Osteoblast (primary cell): ENCODE results near the gene NRBP1. TPM values are rescaled to one million over a fixed set of nuclear protein-coding genes. Genes with fewer than 3 reads are reported as not detected.

ENCODE experiments used
- DNase-seq: peaks from one replicate; pipeline ENCODE4 v3.0.0; 2011; ENCODE audit warnings: low spot score, mixed read lengths; ENCODE audit not compliant: insufficient read length; ENCODE audit errors: missing footprints
- H2AFZ ChIP-seq: 2 replicates; pipeline ENCODE4 v1.6.0; 2011; ENCODE audit warnings: mild to moderate bottlenecking, low read length
- H3K27ac ChIP-seq: 2 replicates; pipeline ENCODE4 v1.5.1; 2011; ENCODE audit warnings: mild to moderate bottlenecking, low read depth, low read length, moderate library complexity
- H3K27me3 ChIP-seq: 2 replicates; pipeline ENCODE4 v1.6.0; 2012; ENCODE audit warnings: mild to moderate bottlenecking, control low read depth, inconsistent platforms, low read length, moderate library complexity; ENCODE audit not compliant: insufficient read depth
- H3K36me3 ChIP-seq: 2 replicates; pipeline ENCODE4 v1.5.1; 2011; ENCODE audit warnings: mild to moderate bottlenecking, low read length, control low read depth, moderate library complexity; ENCODE audit not compliant: insufficient read depth
- H3K4me1 ChIP-seq: 2 replicates; pipeline ENCODE4 v1.5.1; 2011; ENCODE audit warnings: mild to moderate bottlenecking, low read length, control low read depth, moderate library complexity; ENCODE audit not compliant: insufficient read depth
- H3K4me2 ChIP-seq: 2 replicates; pipeline ENCODE4 v1.6.0; 2011; ENCODE audit warnings: mild to moderate bottlenecking, low read length; ENCODE audit not compliant: insufficient read depth
- H3K4me3 ChIP-seq: fragments of 200-600 bp; sonication (generic); 3 replicates; pipeline ENCODE4 v1.5.1; 2012; ENCODE audit warnings: mild to moderate bottlenecking, low read length, inconsistent platforms; ENCODE audit not compliant: insufficient read depth
- H3K79me2 ChIP-seq: 2 replicates; pipeline ENCODE4 v1.6.0; 2012; ENCODE audit warnings: mild to moderate bottlenecking, low read length, control low read depth, inconsistent platforms; ENCODE audit not compliant: insufficient read depth
- H3K9me3 ChIP-seq: 2 replicates; pipeline ENCODE4 v1.5.1; 2011; ENCODE audit warnings: low read depth, low read length, control low read depth
- H4K20me1 ChIP-seq: 2 replicates; pipeline ENCODE4 v1.6.0; 2012; ENCODE audit warnings: mild to moderate bottlenecking, low read length, control low read depth; ENCODE audit not compliant: insufficient read depth
- total RNA-seq: library from RNA; depleted of rRNA; stranded (reverse); fragments of >200 nt; gene quantifications from 2 replicates; pipeline ENCODE4 v1.2.3, GENCODE V29; 2012
- TF ChIP-seq, protein P1 (sequence below): IDR thresholded peaks from 2 replicates; pipeline ENCODE4 v1.5.1; 2011; ENCODE audit warnings: mild to moderate bottlenecking, low read depth, low read length, moderate library complexity; ENCODE audit errors: extremely low read depth

The NRBP1 gene
- total RNA-seq, 1 donor = 151 TPM

DNA sequence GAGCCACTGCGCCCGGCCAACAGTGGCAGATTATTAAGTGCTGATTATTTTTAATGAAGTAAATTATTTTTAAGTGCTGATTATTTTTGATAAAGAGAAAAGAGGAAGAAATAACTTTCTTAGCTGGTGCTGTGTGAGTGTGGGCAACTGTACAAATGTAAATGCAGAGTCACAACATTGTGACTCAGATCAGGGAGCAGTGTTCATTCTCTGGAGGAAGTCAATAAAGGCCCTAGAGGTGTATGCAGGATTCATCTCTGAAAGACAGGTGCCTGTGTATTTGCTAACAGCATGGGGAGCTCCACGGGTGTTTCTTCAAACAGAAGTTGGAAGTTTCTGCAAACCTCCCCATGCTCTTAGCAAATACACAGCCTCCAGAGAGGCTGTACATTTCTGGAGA, 19.9 kb downstream of the NRBP1 start:
- TF ChIP-seq, protein P1, sequence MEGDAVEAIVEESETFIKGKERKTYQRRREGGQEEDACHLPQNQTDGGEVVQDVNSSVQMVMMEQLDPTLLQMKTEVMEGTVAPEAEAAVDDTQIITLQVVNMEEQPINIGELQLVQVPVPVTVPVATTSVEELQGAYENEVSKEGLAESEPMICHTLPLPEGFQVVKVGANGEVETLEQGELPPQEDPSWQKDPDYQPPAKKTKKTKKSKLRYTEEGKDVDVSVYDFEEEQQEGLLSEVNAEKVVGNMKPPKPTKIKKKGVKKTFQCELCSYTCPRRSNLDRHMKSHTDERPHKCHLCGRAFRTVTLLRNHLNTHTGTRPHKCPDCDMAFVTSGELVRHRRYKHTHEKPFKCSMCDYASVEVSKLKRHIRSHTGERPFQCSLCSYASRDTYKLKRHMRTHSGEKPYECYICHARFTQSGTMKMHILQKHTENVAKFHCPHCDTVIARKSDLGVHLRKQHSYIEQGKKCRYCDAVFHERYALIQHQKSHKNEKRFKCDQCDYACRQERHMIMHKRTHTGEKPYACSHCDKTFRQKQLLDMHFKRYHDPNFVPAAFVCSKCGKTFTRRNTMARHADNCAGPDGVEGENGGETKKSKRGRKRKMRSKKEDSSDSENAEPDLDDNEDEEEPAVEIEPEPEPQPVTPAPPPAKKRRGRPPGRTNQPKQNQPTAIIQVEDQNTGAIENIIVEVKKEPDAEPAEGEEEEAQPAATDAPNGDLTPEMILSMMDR = no peak
- no peak overlapping the region for H3K4me2 ChIP-seq
- no peaks in the 10 kb centered on the region for H3K9me3 ChIP-seq
- no peak overlapping the region for H3K4me3 ChIP-seq
- H3K79me2 ChIP-seq = no peaks in the 10 kb centered on the region
- no peak overlapping the region for H2AFZ ChIP-seq
- no peaks in the 10 kb centered on the region for H3K27me3 ChIP-seq
- H3K27ac ChIP-seq = no peak overlapping the region
- no peak for DNase-seq
- H3K36me3 ChIP-seq = peaks cover 46% of the 10 kb centered on the region
- H4K20me1 ChIP-seq = no peaks in the 10 kb centered on the region
- H3K4me1 ChIP-seq = no peaks in the 10 kb centered on the region

DNA sequence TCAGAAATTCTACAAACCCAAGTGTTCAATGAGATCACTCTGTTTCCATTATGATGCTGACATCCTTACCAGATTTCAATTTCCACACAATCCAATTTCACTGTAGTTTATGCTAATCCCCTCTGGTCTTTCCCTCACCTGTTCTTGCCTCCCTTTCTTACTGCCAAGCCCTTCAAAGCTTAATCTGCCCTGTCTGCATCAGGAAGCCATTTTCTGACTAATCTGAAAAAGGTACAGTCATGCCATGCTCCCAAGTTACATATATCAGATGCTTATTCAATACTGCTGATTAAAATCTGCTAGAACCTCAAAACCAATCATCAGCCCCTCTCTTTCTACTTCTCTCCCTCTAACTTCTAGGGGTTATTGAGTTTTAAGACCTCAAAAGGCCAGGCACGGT, 22.7 kb downstream of the NRBP1 start:
- Histone ChIP-seq H3K9me3 (no peaks in the 10 kb centered on the region), H3K27ac (no peak overlapping the region), H3K27me3 (no peaks in the 10 kb centered on the region), H3K36me3 (peaks cover 39% of the 10 kb centered on the region), H2AFZ (no peak overlapping the region), H3K79me2 (no peaks in the 10 kb centered on the region), H3K4me3 (no peak overlapping the region), H4K20me1 (no peaks in the 10 kb centered on the region), H3K4me2 (no peak overlapping the region), H3K4me1 (no peaks in the 10 kb centered on the region)
- DNase-seq = no peak
- TF ChIP-seq, protein P1 = no peak

DNA sequence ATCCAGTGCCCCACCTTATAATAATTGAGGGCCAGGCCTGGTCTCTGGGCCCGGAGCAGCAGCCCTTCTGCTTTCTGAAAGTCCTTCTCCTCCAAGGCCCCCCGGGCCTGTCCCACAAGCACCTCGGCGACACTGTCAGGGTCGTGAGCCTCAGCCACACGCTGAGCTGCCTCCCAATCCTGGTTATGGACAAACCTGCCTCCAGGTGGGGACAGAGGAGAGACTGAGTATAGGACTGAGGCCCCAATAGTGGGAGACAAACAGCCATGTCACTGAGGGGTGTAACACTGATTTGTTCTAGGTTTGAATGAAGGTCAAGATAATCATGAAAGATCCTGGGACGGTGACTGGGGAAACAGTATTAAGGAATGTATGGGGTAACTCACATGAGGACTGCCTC, 25.5 kb downstream of the NRBP1 start:
- no peaks in the 10 kb centered on the region for H3K27me3 ChIP-seq
- TF ChIP-seq, protein P1 = no peak
- no peaks in the 10 kb centered on the region for H3K79me2 ChIP-seq

DNA sequence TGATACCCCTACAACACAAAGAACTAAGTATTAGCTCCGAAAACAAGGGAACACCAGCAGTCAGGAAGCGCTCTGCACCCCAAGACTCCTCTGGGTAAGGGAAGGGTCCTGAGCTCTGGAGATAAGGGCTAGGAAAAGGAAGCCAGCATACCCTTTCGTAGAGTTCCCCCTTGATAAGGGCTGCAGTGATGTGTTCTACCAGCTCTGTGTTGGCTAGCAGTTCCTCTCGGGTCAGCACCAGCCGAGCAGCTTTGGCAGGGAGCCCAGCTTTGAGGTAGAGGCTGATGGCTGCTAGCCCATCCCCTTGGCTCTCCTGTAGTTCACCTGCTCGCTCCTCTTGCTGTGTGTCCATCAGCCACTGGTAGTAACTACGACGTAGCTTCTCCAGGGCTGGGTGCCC, 32.7 kb downstream of the NRBP1 start:
- H3K27ac ChIP-seq = no peak overlapping the region
- no peak for DNase-seq
- no peak overlapping the region for H3K4me2 ChIP-seq
- no peak overlapping the region for H3K4me3 ChIP-seq
- H3K9me3 ChIP-seq = no peaks in the 10 kb centered on the region
- no peak overlapping the region for H2AFZ ChIP-seq
- no peaks in the 10 kb centered on the region for H4K20me1 ChIP-seq
- no peaks in the 10 kb centered on the region for H3K79me2 ChIP-seq
- TF ChIP-seq, protein P1 = no peak
- no peaks in the 10 kb centered on the region for H3K4me1 ChIP-seq
- peaks cover 57% of the 10 kb centered on the region for H3K36me3 ChIP-seq
- H3K27me3 ChIP-seq = no peaks in the 10 kb centered on the region

More for the DNA sequence above, 25.5 kb downstream of the NRBP1 start:
- peaks cover 48% of the 10 kb centered on the region for H3K36me3 ChIP-seq
- no peaks in the 10 kb centered on the region for H4K20me1 ChIP-seq
- H3K4me3 ChIP-seq = no peak overlapping the region
- no peak for DNase-seq
- H3K27ac ChIP-seq = no peak overlapping the region
- no peak overlapping the region for H3K4me2 ChIP-seq
- no peaks in the 10 kb centered on the region for H3K9me3 ChIP-seq
- no peaks in the 10 kb centered on the region for H3K4me1 ChIP-seq
- no peak overlapping the region for H2AFZ ChIP-seq
